Astrocyte of the spinal cord (primary cell): ENCODE data around the gene TRAPPC4.

Experiments
- DNase-seq: peaks from one replicate; pipeline ENCODE4 v3.0.0; 2011; ENCODE audit warnings: low read depth, low spot score
- H3K4me3 ChIP-seq: 2 replicates; pipeline ENCODE4 v1.5.1; 2011; ENCODE audit warnings: low read depth, mild to moderate bottlenecking, low read length, moderate library complexity
- in situ Hi-C: cut with HindIII; loops from 2 replicates; pipeline ENCODE4 v1.10.0; 2017; ENCODE audit warnings: low sequenced_read_pairs
- TF ChIP-seq, protein P1 (sequence below): IDR thresholded peaks from 2 replicates; pipeline ENCODE4 v1.5.1; 2012; ENCODE audit warnings: low read depth, mild to moderate bottlenecking, low read length, inconsistent platforms

The TRAPPC4 gene

DNA sequence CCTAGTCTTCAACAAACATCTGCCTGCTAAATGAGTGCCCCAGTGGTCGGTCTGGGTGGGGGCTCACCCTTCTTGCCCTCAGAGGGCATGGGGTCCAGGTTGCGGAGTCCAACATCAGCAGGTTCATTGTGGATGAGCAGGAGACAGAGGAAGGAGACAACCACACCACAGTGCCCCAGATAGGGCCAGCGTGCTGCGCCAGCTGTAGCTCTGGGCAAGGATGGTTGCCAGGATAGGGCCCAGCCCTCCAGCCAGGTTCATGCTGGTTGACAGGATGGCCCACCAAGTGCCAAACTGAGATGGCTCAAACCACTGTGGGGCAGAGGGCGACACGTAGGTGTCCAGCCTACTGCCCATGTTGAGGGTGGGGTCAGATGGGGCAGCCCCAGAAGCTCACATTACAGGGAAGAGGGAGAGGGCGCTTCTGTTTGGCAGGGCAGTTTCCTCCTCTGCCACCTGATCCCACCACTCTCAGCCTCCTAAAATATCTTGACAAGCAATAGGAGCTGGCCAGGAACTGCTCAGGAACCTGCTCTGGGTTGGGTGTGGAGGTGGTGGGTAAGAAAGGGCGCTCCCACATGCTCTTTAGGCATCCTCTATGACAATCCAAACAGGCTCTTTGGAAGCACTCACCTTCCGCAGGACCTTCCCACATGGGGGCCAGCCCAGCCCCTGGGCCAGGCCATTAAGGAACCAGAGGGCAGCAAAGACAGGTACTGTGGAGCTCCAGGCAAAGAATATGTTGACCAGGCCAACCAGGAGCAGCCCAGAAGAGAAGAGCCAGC, 9.2 kb downstream of the TRAPPC4 start:
- TF ChIP-seq, protein P1, sequence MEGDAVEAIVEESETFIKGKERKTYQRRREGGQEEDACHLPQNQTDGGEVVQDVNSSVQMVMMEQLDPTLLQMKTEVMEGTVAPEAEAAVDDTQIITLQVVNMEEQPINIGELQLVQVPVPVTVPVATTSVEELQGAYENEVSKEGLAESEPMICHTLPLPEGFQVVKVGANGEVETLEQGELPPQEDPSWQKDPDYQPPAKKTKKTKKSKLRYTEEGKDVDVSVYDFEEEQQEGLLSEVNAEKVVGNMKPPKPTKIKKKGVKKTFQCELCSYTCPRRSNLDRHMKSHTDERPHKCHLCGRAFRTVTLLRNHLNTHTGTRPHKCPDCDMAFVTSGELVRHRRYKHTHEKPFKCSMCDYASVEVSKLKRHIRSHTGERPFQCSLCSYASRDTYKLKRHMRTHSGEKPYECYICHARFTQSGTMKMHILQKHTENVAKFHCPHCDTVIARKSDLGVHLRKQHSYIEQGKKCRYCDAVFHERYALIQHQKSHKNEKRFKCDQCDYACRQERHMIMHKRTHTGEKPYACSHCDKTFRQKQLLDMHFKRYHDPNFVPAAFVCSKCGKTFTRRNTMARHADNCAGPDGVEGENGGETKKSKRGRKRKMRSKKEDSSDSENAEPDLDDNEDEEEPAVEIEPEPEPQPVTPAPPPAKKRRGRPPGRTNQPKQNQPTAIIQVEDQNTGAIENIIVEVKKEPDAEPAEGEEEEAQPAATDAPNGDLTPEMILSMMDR: no peak
- no peak for DNase-seq
- no peak overlapping the region for H3K4me3 ChIP-seq
- in situ Hi-C loops: no loop called here

GRCh38 chr11:119028346-119029068, 9.9 kb downstream of the TRAPPC4 start:
- no peak for DNase-seq
- TF ChIP-seq, protein P1: no peak
- in situ Hi-C loops: no loop called here
- no peak overlapping the region for H3K4me3 ChIP-seq

DNA sequence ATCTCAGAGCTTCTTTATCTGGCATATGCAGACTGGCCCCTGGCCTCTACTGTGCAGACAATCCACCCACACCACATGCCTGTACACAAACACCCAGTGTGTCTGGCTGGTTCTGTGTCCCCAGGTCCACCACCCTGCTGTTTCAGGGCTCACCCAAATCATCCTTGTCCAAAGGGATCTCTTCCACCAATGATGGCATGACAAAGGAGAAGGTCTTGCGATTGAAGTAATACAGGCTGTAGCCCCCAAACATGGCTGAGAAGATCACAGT, 10.4 kb downstream of the TRAPPC4 start:
- TF ChIP-seq, protein P1: no peak
- no peak for DNase-seq
- H3K4me3 ChIP-seq: no peak overlapping the region
- in situ Hi-C loops: no loop called here

- no peak for DNase-seq
- peak overlapping the region; percentile 61 for H3K4me3 ChIP-seq
- TF ChIP-seq, protein P1: no peak
- in situ Hi-C loops: no loop called here
Observed at GRCh38 chr11:119029340-119030028, 10.9 kb downstream of the TRAPPC4 start.

DNA sequence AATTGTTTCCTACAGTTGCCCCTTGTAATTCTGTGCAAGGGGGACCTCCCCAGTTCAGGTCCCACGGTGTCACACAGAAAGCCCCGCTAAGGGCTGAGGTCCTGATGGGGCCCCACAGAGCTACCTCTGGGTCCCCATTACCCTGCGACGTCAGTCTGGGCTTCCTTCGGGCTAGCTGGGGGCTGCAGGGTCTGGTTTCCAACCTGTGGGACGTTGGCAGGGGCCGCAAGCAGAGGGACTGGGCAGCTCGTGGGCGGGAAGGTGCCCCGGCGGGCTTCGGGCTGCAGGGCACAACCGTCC, 11.4 kb downstream of the TRAPPC4 start:
- TF ChIP-seq, protein P1: no peak
- H3K4me3 ChIP-seq: peak overlapping the region; percentile 61
- DNase-seq: no peak
- in situ Hi-C loops: no loop called here

GRCh38 chr11:119030329-119031047, 11.9 kb downstream of the TRAPPC4 start, which contains the start of gene SLC37A4:
SLC37A4 (minus strand) TSS chr11:119030877.
- peak within 1 kb of the TSS; percentile 61 for H3K4me3 ChIP-seq
- TF ChIP-seq, protein P1: no peak
- in situ Hi-C loops: no loop called here
- DNase-seq: peak; percentile 98
